Glomerular visceral epithelial cell (primary cell): Measurements from ENCODE around the gene CBX4.
A peak's percentile ranks its signal among the peaks of the same experiment; 100 is the strongest.

Source experiments
- DNase-seq: peaks from one replicate; pipeline ENCODE4 v3.0.0-alpha.2; 2016; ENCODE audit errors: extremely low spot score

The CBX4 gene

DNA sequence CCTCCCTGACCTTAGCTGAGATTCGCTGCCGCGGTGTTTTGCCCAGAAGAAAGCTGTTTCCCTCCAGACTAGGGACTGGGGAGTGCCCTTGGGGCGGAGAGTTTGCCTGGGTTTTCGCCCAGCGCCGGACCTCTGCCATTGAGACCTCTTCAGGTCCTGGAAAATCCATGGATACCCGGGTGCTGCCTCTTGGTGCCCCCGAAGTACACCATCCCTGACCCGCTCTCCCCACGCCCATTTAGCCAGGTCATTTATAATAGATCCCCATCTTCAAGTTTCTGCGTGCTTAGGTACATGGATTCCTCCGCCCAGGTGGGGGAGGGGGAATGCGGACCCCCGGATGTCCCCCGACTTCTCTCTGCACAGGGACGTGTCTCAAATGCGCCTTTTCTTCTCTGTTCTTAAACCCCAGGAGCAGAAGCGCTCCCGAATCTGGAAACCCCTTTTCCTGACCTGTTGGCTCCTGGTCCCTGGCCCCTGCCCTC is 27.3 kb downstream of the CBX4 start:
- DNase-seq, result no peak

GRCh38 chr17:79811011-79811867 is 28.0 kb downstream of the CBX4 start:
- peak; percentile 46 for DNase-seq

- peak; percentile 72 for DNase-seq
These were observed 28.9 kb downstream of the CBX4 start for GRCh38 chr17:79810130-79811010.

- DNase-seq, result no peak
These were observed 29.6 kb downstream of the CBX4 start for GRCh38 chr17:79809530-79810129.

DNA sequence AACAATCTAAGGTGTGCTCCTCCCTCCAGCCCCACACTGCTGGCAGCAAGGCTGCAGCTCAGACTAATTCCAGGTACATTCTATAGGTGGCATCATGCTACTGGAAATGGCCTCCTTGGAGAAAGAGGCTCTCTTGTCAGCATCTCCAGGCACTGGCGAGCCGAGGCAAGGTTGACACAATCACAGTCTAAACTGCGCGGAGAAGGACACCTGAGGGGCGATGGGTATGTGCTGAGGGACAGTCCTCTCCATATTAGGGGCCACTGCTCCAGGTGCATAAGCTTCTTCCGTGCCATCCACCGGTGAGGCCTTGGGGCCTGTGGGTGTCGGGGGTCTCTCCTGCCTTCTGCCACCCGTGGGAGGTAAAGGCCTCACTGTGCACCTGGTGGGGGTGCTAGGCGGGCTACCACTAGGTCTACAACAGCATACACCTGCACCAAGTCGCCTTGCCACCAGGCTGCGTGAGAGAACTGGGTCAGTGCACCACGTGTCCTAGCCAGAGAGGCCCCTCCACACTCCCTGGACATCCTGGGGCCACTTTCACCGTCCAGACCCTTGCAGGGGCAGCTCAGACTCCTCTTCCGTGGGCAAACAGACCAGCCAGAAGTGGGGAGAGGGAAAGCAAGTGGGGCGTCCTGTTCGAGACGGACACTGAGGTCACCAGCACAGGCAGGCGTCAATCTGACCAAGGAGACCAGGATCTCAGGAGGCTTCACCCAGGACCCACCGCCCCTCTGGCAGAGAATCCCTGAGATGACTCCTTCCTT is 30.3 kb downstream of the CBX4 start:
- peak; percentile 54 for DNase-seq

DNA sequence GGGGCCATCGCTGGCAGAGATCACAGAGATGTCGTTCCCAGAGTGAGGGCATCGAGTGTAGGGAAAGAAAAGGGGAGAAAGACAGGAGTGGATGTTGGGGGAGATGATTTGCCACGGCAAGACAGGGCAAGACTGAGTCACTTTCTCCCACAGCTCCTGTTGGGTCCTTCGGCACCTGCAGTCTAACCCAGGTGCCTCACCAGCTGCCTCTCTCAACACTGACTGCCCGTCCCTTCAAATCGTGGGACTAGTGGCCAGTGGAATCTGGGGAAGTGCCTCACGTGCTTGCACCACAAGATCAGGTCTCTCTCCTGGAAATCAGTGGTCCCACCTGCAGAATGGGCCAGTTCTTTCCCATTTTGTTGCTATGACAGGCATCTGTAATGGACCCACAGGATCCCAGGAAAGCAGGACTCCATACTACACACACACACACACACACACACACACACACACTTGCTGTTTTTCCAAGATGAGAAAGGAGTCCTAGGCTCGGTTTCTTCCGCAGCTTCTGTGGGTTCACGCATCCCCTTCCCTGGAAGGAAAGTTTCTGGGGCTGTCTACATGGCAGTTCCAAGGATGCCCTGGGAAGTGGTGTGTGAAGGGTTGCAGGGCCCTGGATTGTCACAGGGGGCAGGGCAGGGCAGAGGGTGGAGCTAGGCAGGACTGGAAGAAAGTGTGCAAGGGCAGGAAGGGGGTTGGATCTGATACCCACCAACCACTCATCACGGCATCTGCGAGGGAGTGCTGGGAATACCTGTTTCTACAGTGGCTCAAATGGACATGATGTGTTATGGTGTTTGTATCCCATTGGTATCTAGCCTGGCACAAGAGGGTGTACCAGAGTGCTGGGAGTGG is 32.1 kb downstream of the CBX4 start:
- DNase-seq, result no peak

GRCh38 chr17:79806446-79806760 is 32.8 kb downstream of the CBX4 start:
- no peak for DNase-seq

DNA sequence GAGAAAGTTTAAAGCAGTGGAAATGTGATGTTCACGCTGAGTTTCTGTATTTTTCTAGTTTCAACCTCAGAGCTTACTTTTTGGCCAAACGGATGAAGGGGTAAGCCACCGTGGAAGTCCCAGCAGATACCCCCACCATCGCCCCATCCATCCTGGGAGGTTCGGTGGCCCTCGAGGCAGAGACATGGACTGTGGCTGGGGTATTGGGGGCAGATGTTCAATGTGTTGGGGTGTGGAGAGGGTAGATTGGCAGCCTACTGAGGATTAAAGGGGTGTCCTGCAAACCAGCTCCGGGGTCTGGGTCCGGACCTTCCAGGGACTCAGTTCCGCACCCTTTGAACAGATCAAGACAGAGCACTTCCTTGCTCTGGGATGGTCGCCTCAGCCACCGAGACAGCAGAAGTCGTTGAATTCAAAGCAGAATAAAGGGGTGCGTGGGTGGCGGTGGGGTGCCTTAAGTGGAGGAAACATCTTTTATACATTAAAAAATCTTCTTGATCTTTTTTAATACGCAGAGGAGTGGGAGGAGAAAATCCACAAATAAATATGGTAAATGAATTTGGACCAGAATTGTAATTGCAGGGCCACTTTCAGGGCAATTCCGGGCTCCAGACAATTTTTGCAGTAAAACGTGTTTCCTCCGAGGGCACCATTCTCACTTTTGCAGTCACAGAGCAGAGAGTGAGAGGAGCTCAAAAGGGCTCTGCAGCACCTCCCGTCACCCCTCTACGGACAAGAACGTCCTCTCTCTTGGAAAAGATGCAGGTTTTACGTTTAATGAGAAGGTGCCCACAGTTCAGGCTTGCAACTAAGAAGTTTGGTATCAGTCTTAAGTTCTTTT is 34.2 kb downstream of the CBX4 start:
- DNase-seq, result no peak

GRCh38 chr17:79803997-79804855 is 35.0 kb downstream of the CBX4 start:
- DNase-seq, result peak; percentile 25

DNA sequence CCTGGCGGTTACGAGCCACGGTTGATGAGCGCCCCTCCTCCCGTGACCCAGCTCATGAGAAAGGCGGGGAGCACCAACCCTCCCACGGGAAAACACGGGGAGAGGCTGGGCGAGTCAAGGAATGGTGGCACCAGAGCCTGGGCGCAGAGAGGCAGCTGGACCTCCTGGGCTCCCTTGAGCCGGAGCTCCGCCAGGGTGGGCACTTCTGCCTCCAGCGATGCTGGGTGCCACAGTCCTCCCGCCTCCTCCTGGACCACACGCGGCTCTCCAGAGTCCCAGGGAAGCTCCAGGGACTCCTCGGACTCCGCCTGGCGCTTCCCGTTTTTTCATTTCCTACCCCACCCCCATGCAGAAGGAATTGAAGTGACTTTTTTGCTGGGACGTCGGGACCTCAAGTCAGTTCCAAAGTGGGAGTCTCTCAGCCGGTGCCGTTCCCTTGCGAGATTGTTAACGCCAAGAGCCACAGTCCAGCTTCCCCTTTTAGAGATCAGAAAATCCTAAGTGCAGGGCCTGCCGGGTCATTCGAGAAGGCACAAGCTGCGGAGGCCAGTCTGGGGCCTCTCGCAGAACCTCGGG is 35.7 kb downstream of the CBX4 start:
- no peak for DNase-seq

DNA sequence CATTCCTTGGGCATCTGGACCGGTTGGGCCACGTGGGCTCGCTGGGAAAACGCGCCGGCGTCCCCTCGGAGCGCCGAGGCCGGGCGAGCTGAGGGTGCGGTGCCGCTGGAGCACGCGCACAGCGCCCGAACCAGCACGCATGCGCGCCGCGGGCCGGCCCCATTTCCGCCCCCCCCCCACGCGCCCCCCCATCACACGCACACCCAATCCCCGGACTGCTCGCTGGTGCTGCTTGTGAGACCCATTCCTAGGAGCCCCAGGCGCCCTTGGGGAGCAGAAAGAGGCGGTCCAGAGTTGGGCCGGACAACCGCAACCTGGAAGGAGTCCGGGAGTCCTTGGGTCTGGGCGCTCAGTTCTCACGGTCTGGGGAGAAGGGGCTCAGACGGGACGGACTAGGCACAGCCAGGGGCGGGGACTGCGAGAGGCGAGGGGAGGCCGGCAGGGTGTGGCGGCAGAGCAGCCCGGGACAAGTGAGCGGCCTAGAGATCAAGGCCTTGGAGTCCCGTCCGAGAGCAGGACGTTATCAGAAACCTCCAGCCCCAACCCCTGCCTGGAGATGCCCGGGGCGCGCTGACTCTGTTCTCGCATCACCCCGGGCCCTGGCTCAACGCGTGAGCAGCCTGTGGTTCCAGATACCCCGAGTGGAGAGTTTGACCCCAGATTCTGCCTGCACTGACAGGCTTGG is 36.4 kb downstream of the CBX4 start:
- no peak for DNase-seq

DNA sequence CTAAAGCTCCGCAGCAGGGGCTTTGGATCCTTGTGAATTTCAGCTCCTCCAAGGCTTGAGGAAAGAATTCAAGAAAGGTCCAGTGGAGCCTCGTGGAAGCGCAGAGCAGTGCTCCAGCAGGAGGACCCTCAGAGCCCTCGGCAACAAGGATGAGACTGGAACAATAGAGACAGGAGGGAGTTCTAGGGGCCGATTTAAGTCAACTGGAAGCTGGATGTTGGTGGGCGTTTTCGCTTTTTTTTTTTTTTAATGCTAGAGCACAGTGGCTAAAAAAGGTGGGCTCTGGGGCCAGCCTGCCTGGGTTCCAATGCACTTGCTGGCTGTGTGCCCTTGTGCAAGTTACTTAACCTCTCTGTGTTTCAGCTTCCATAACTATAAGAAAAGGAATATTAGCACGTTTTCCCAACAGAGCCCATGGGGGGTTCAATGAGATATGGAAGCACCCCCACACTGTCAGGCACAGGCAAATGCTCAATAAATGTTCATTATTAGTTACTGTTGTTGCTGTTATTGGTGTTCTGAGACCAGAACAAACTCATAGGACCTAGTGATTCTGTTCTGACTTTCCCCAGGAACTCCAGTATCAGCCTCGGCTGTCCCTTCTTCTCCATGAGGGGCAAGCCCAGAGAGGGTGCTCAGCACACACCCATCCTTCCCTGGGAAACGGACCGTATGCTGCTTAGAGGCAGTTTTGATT is 37.1 kb downstream of the CBX4 start:
- DNase-seq, result no peak

- DNase-seq, result no peak
These were observed 37.8 kb downstream of the CBX4 start for GRCh38 chr17:79801156-79802038.

GRCh38 chr17:79800325-79801155 is 38.7 kb downstream of the CBX4 start:
- DNase-seq, result peak; percentile 38
